ENCODE measurements around the gene MGLL.

MGLL gene

GRCh38 chr3:127789990-127790881 lies 32.1 kb downstream of the MGLL start:
- TF ChIP-seq, protein P1, sequence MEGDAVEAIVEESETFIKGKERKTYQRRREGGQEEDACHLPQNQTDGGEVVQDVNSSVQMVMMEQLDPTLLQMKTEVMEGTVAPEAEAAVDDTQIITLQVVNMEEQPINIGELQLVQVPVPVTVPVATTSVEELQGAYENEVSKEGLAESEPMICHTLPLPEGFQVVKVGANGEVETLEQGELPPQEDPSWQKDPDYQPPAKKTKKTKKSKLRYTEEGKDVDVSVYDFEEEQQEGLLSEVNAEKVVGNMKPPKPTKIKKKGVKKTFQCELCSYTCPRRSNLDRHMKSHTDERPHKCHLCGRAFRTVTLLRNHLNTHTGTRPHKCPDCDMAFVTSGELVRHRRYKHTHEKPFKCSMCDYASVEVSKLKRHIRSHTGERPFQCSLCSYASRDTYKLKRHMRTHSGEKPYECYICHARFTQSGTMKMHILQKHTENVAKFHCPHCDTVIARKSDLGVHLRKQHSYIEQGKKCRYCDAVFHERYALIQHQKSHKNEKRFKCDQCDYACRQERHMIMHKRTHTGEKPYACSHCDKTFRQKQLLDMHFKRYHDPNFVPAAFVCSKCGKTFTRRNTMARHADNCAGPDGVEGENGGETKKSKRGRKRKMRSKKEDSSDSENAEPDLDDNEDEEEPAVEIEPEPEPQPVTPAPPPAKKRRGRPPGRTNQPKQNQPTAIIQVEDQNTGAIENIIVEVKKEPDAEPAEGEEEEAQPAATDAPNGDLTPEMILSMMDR (IDR thresholded peaks at IDR 0.05; ENCODE audit: insufficient read depth, low read length, poor library complexity, severe bottlenecking), result no peak
- no peak for TF ChIP-seq EZH2phosphoT487 (conservative IDR thresholded peaks at IDR 0.05; ENCODE audit: low read length)
- Histone ChIP-seq H3K36me3 (ENCODE audit: low read length) (no peaks in the 10 kb centered on the region), H3K9me2 (replicated peaks; ENCODE audit: insufficient read depth, low read length) (no peaks in the 10 kb centered on the region), H3K27ac (ENCODE audit: low read depth, low read length) (no peak overlapping the region), H4K20me1 (ENCODE audit: low read depth, low read length) (no peaks in the 10 kb centered on the region), H2AFZ (ENCODE audit: low read depth, low read length, severe bottlenecking) (no peak overlapping the region), H3K4me2 (ENCODE audit: low read depth, low read length, poor library complexity, severe bottlenecking) (no peak overlapping the region), H3K79me2 (ENCODE audit: insufficient read depth, low read length) (no peaks in the 10 kb centered on the region), H3K9ac (ENCODE audit: low read length) (no peak overlapping the region), H3K27me3 (ENCODE audit: low read length) (no peaks in the 10 kb centered on the region), H3K4me3 (ENCODE audit: insufficient read depth, low read length, poor library complexity, severe bottlenecking) (no peak overlapping the region), H3F3A (ENCODE audit: insufficient read depth) (no peaks in the 10 kb centered on the region), H3K9me3 (ENCODE audit: insufficient read depth, low read length) (no peaks in the 10 kb centered on the region)

GRCh38 chr3:127789051-127789450 lies 33.3 kb downstream of the MGLL start:
- H3K9ac ChIP-seq (ENCODE audit: low read length), result no peak overlapping the region
- no peaks in the 10 kb centered on the region for H3F3A ChIP-seq (ENCODE audit: insufficient read depth)
- no peak overlapping the region for H3K4me2 ChIP-seq (ENCODE audit: low read depth, low read length, poor library complexity, severe bottlenecking)
- TF ChIP-seq, protein P1 (IDR thresholded peaks at IDR 0.05; ENCODE audit: insufficient read depth, low read length, poor library complexity, severe bottlenecking), result no peak
- TF ChIP-seq EZH2phosphoT487 (conservative IDR thresholded peaks at IDR 0.05; ENCODE audit: low read length), result no peak
- no peak overlapping the region for H3K4me3 ChIP-seq (ENCODE audit: insufficient read depth, low read length, poor library complexity, severe bottlenecking)
- no peaks in the 10 kb centered on the region for H3K9me2 ChIP-seq (replicated peaks; ENCODE audit: insufficient read depth, low read length)
- no peak overlapping the region for H2AFZ ChIP-seq (ENCODE audit: low read depth, low read length, severe bottlenecking)
- H3K36me3 ChIP-seq (ENCODE audit: low read length), result no peaks in the 10 kb centered on the region
- no peaks in the 10 kb centered on the region for H3K9me3 ChIP-seq (ENCODE audit: insufficient read depth, low read length)
- no peaks in the 10 kb centered on the region for H4K20me1 ChIP-seq (ENCODE audit: low read depth, low read length)
- H3K27ac ChIP-seq (ENCODE audit: low read depth, low read length), result no peak overlapping the region
- no peaks in the 10 kb centered on the region for H3K27me3 ChIP-seq (ENCODE audit: low read length)
- H3K79me2 ChIP-seq (ENCODE audit: insufficient read depth, low read length), result no peaks in the 10 kb centered on the region

GRCh38 chr3:127788451-127788909 lies 33.8 kb downstream of the MGLL start:
- Histone ChIP-seq H3F3A (ENCODE audit: insufficient read depth) (no peaks in the 10 kb centered on the region), H3K27me3 (ENCODE audit: low read length) (no peaks in the 10 kb centered on the region), H3K4me2 (ENCODE audit: low read depth, low read length, poor library complexity, severe bottlenecking) (no peak overlapping the region)

More at GRCh38 chr3:127788451-127788909, 33.8 kb downstream of the MGLL start:
- H4K20me1 ChIP-seq (ENCODE audit: low read depth, low read length), result no peaks in the 10 kb centered on the region
- H3K4me3 ChIP-seq (ENCODE audit: insufficient read depth, low read length, poor library complexity, severe bottlenecking), result no peak overlapping the region
- H3K9me3 ChIP-seq (ENCODE audit: insufficient read depth, low read length), result no peaks in the 10 kb centered on the region
- H3K79me2 ChIP-seq (ENCODE audit: insufficient read depth, low read length), result no peaks in the 10 kb centered on the region
- no peak overlapping the region for H2AFZ ChIP-seq (ENCODE audit: low read depth, low read length, severe bottlenecking)
- no peak overlapping the region for H3K27ac ChIP-seq (ENCODE audit: low read depth, low read length)
- no peak overlapping the region for H3K9ac ChIP-seq (ENCODE audit: low read length)
- H3K9me2 ChIP-seq (replicated peaks; ENCODE audit: insufficient read depth, low read length), result no peaks in the 10 kb centered on the region
- TF ChIP-seq EZH2phosphoT487 (conservative IDR thresholded peaks at IDR 0.05; ENCODE audit: low read length), result no peak
- TF ChIP-seq, protein P1 (IDR thresholded peaks at IDR 0.05; ENCODE audit: insufficient read depth, low read length, poor library complexity, severe bottlenecking), result no peak
- H3K36me3 ChIP-seq (ENCODE audit: low read length), result no peaks in the 10 kb centered on the region
